HEK293 (cell line): Measurements from ENCODE around the gene PRSS12.
A peak's percentile ranks its signal among the peaks of the same experiment; 100 is the strongest.
"Not testable (repeated sequence)": the region's sequence is repeated elsewhere in the genome, so short reads cannot be mapped to it uniquely, and the experiment has no call there.

Experiments
- CTCF ChIA-PET: fragments of 350-600 bp; formaldehyde crosslinking; extraction: SDS; loops from one replicate; lab custom pipeline; 2021; ENCODE audit warnings: antibody characterized with exemption; lab: Yijun Ruan, JAX
- POLR2A ChIA-PET: fragments of 300-600 bp; formaldehyde crosslinking; extraction: SDS; loops from one replicate; lab custom pipeline; 2020; ENCODE audit warnings: antibody characterized with exemption, inconsistent platforms; lab: Yijun Ruan, JAX
- H3K27ac ChIP-seq: fragments of 200-500 bp; sonication (Bioruptor generic); 2 replicates; pipeline ENCODE4 v1.5.1; 2014; ENCODE audit warnings: low read depth, low read length, control low read depth, inconsistent platforms; ENCODE audit errors: extremely low read depth
- H3K36me3 ChIP-seq, 2 experiments: fragments of 200-500 bp in 1 of 2; sonication (Bioruptor generic) in 1 of 2; 1 replicate in 1 of 2; 2 replicates in 1 of 2; pipeline ENCODE4 v1.5.1; 2014 to 2017; ENCODE audit warnings: inconsistent platforms in 2 of 2, low read length in 2 of 2; ENCODE audit not compliant: control insufficient read depth in 2 of 2, insufficient read depth in 1 of 2
- H3K4me1 ChIP-seq: fragments of 200-500 bp; sonication (Bioruptor generic); 2 replicates; pipeline ENCODE4 v1.5.1; 2014; ENCODE audit warnings: mild to moderate bottlenecking, low read length, inconsistent platforms; ENCODE audit not compliant: control insufficient read depth, insufficient read depth
- H3K4me3 ChIP-seq: 2 replicates; pipeline ENCODE4 v1.5.1; 2011; ENCODE audit warnings: low read depth, mild to moderate bottlenecking, control low read depth, low read length, moderate library complexity
- H3K9me3 ChIP-seq: fragments of 200-500 bp; sonication (Bioruptor generic); 2 replicates; pipeline ENCODE4 v1.5.1; 2014; ENCODE audit warnings: low read depth, low read length, inconsistent platforms; ENCODE audit not compliant: control insufficient read depth, insufficient read depth
- ATF2 ChIP-seq: fragments of 450-650 bp; formaldehyde crosslinking; IDR thresholded peaks from 2 replicates; pipeline ENCODE4 v1.5.1; 2016; ENCODE audit warnings: missing biosample characterization, missing genetic modification characterization, low read depth
- FEZF1 ChIP-seq: fragments of 450-650 bp; formaldehyde crosslinking; IDR thresholded peaks from 2 replicates; pipeline ENCODE4 v1.5.1; 2016; ENCODE audit warnings: missing biosample characterization, missing genetic modification characterization
- GLIS1 ChIP-seq: fragments of 450-650 bp; formaldehyde crosslinking; IDR thresholded peaks from 2 replicates; pipeline ENCODE4 v1.5.1; 2016; ENCODE audit warnings: missing biosample characterization, missing genetic modification characterization
- KLF16 ChIP-seq: fragments of 450-650 bp; formaldehyde crosslinking; IDR thresholded peaks from 2 replicates; pipeline ENCODE4 v1.5.1; 2017; ENCODE audit warnings: missing biosample characterization, missing genetic modification characterization
- KLF9 ChIP-seq: fragments of 450-650 bp; formaldehyde crosslinking; IDR thresholded peaks from 2 replicates; pipeline ENCODE4 v1.5.1; 2016; ENCODE audit warnings: missing biosample characterization, missing genetic modification characterization, low read depth
- OVOL3 ChIP-seq: fragments of 450-650 bp; formaldehyde crosslinking; IDR thresholded peaks from 2 replicates; pipeline ENCODE4 v1.5.1; 2016; ENCODE audit warnings: missing biosample characterization, missing genetic modification characterization
- SETDB1 ChIP-seq: IDR thresholded peaks from one replicate; pipeline ENCODE4 v1.6.1; 2017; ENCODE audit warnings: mild to moderate bottlenecking, low read length, moderate library complexity, mixed read lengths; ENCODE audit not compliant: insufficient read length
- SP3 ChIP-seq: fragments of 450-650 bp; formaldehyde crosslinking; IDR thresholded peaks from 2 replicates; pipeline ENCODE4 v1.5.1; 2016; ENCODE audit warnings: missing biosample characterization, missing genetic modification characterization
- TRIM28 ChIP-seq: IDR thresholded peaks from 2 replicates; pipeline ENCODE4 v1.6.1; 2011; ENCODE audit warnings: low read length, control low read depth, borderline replicate concordance
- ZBTB10 ChIP-seq: fragments of 450-650 bp; formaldehyde crosslinking; IDR thresholded peaks from 2 replicates; pipeline ENCODE4 v1.5.1; 2016; ENCODE audit warnings: missing biosample characterization, missing genetic modification characterization
- ZBTB44 ChIP-seq: fragments of 450-650 bp; IDR thresholded peaks from 2 replicates; pipeline ENCODE4 v1.5.1; 2018; ENCODE audit warnings: missing biosample characterization, mild to moderate bottlenecking, missing genetic modification characterization
- ZNF2 ChIP-seq: fragments of 450-650 bp; formaldehyde crosslinking; IDR thresholded peaks from 2 replicates; pipeline ENCODE4 v1.5.1; 2016; ENCODE audit warnings: missing biosample characterization, missing genetic modification characterization
- ZNF266 ChIP-seq: fragments of 450-650 bp; formaldehyde crosslinking; IDR thresholded peaks from 2 replicates; pipeline ENCODE4 v1.5.1; 2016; ENCODE audit warnings: missing biosample characterization, missing genetic modification characterization, low read depth
- ZNF362 ChIP-seq: fragments of 450-650 bp; formaldehyde crosslinking; IDR thresholded peaks from 2 replicates; pipeline ENCODE4 v1.5.1; 2016; ENCODE audit warnings: missing biosample characterization, missing genetic modification characterization
- ZNF677 ChIP-seq: fragments of 450-650 bp; IDR thresholded peaks from 2 replicates; pipeline ENCODE4 v1.5.0; 2018; ENCODE audit warnings: missing biosample characterization, mild to moderate bottlenecking, missing genetic modification characterization, moderate library complexity
- ZNF791 ChIP-seq: fragments of 450-650 bp; formaldehyde crosslinking; IDR thresholded peaks from 2 replicates; pipeline ENCODE4 v1.5.1; 2016; ENCODE audit warnings: missing biosample characterization, missing genetic modification characterization

The PRSS12 gene

GRCh38 chr4:118313098-118313497, 39.7 kb downstream of the PRSS12 start (continued):
- TF ChIP-seq ZNF266 (no peak), OVOL3 (tag by site-specific recombination) (no peak), ZNF677 (no peak), KLF9 (no peak), KLF16 (tag by site-specific recombination) (no peak)

GRCh38 chr4:118308306-118309030, 44.3 kb downstream of the PRSS12 start:
- Histone ChIP-seq H3K4me3 (no peak overlapping the region), H3K27ac (no peak overlapping the region), H3K9me3 (no peaks in the 10 kb centered on the region), H3K4me1 (no peaks in the 10 kb centered on the region), H3K36me3 (no peaks in the 10 kb centered on the region)
- ChIA-PET POLR2A (no interaction called here), CTCF (interaction anchor here (0.9 kb wide), 1 partner anchor 44 kb away, joined by 3 read pairs; the partner anchor contains the start of gene PRSS12)
- TF ChIP-seq SP3 (tag by site-specific recombination) (no peak), SETDB1 (peak; percentile 9)

GRCh38 chr4:118307643-118308042, 45.2 kb downstream of the PRSS12 start:
- TF ChIP-seq GLIS1 (tag by site-specific recombination) = no peak
- TF ChIP-seq TRIM28 = peak; percentile 16; the same call in 1 of the 2 replicates
- TF ChIP-seq FEZF1 (tag by site-specific recombination) = peak; percentile 76
- TF ChIP-seq ZBTB44 (tag by site-specific recombination) = peak; percentile 19; the same call in 1 of the 2 replicates
- no peak for TF ChIP-seq ZNF791 (tag by site-specific recombination)
- no peak for TF ChIP-seq ZNF2
- peak; percentile 24; the same call in 1 of the 2 replicates for TF ChIP-seq ZNF362
- no peak overlapping the region for H3K4me3 ChIP-seq
- H3K9me3 ChIP-seq = no peaks in the 10 kb centered on the region
- H3K36me3 ChIP-seq = no peaks in the 10 kb centered on the region
- H3K27ac ChIP-seq = no peak overlapping the region
- CTCF ChIA-PET = interaction anchor here (0.9 to 1.0 kb wide), 2 partner anchors 28 to 45 kb away, joined by 3 read pairs; partner anchors contain the start of gene PRSS12
- no peaks in the 10 kb centered on the region for H3K4me1 ChIP-seq
- POLR2A ChIA-PET = no interaction called here

- H3K9me3 ChIP-seq, H3K27ac ChIP-seq, POLR2A ChIA-PET, H3K36me3 ChIP-seq, H3K4me3 ChIP-seq, H3K4me1 ChIP-seq, CTCF ChIA-PET: not testable (repeated sequence)
Observed at GRCh38 chr4:118299619-118300018, 53.2 kb downstream of the PRSS12 start.

- no peaks in the 10 kb centered on the region for H3K4me1 ChIP-seq
- H3K9me3 ChIP-seq = no peaks in the 10 kb centered on the region
- ChIA-PET CTCF (no interaction called here), POLR2A (no interaction called here)
- H3K27ac ChIP-seq = no peak overlapping the region
- no peak overlapping the region for H3K4me3 ChIP-seq
- TF ChIP-seq ZBTB10 (no peak), ATF2 (tag by site-specific recombination) (peak; percentile 57)
- no peaks in the 10 kb centered on the region for H3K36me3 ChIP-seq
Observed at GRCh38 chr4:118296729-118297128, 56.1 kb downstream of the PRSS12 start.
